G401.6 (cell line): Measurements from ENCODE around the gene CCDC102A.
"Not testable (repeated sequence)": the region's sequence is repeated elsewhere in the genome, so short reads cannot be mapped to it uniquely, and the experiment has no call there.

Source experiments
- FAIRE-seq: peaks from 2 replicates; lab custom pipeline; 2012; peaks lifted over from hg19 to GRCh38; lab: Jason Lieb, UNC

CCDC102A gene

DNA sequence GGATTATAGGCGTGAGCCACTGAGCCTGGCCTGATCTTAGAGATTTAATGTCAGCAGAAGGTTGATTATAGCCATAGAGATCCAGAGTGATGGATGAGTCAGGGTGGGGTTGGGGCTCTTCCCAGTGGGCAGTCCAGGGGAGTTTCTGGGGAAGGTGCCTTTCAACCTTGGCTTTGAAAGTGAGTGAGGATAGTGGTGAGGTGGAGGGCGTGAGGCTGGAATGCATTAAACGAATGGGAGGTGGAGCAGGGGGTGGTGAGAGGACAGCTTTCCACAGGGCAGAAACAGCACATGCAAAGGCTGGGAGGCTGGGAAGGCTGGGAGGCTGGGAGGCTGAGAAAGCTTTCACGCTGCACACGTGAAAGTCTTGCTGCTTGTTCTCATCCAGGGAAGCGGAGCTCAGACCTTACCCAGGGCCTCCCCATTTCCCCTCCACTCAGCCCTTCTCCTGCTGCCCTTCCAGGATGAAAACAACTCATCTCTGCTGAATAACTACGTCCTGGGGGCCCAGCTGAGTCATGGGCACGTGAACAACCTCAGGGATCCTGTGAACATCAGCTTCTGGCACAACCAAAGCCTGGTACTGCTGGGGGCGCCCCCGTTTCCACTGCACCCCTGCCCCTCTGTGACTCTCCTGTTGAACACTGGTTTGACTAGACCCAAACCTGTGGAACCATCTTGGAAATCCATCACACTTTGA is 28.4 kb upstream of the CCDC102A start:
- no peak for FAIRE-seq

DNA sequence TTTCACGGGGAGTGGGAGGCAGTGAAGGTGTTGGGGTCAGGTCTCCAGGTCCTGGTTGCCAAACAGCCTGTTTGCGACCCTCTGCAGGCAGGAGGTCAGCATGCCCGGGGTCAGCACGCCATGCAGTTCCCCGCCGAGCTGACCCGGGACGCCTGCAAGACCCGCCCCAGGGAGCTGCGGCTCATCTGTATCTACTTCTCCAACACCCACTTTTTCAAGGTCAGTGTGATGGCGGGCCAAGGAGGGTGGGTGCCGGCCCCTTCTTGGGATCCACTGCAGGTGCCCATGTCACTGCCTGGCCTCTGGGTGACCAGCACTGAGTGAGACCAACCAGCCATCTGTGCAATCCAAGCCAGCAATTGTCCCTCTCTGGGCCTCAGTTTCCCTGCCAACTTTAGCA is 27.4 kb upstream of the CCDC102A start:
- no peak for FAIRE-seq

DNA sequence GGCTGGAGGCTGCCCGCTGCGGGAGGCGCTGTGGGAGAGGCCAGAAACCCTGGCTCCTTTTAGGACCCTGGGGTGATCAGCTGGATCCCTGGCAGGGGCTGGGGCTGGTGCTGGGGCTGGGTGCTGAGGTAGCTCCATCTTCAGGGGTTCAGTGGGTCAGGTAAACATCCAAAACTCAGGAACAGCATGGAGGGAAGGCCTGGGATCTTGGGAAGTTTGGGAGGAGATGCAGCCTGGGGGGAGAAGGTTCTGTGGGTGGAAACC is 27.0 kb upstream of the CCDC102A start:
- FAIRE-seq, result no peak

DNA sequence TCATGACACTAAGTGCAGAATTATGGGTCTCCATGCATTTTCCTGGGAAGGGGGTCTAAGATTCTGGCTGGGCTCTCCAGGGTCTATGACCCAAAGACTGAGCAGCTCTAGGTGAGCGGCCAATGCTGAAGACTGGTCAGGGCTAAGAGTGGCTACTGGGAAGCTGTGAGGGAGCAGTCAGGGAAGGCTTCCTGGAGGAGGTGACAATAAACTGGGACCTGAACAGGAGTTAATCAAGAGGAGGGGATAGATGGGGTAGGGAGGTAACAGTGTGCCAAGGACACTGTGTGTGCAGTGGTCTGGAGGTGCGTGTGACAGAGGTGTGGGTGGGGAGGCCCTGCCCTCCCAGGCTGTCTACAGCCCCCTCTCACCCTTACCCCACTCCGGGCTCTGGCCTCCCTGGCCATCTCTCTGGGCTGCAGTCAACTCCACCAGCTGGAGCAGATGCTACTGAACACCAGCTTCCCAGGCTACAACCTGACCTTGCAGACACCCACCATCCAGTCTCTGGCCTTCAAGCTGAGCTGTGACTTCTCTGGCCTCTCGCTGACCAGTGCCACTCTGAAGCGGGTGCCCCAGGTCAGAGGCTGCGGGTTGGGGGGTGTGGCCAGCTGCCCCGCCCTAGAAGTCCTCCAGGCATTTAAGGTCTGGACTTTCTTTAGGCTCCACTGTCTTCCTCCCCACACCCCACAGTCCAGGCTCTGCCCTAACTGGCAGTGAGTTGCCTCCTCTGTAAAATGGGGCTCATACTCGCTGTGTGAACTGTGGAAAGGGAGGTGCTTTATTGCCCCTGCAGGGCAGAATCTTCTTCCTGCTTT is 26.5 kb upstream of the CCDC102A start:
- FAIRE-seq, result no peak

DNA sequence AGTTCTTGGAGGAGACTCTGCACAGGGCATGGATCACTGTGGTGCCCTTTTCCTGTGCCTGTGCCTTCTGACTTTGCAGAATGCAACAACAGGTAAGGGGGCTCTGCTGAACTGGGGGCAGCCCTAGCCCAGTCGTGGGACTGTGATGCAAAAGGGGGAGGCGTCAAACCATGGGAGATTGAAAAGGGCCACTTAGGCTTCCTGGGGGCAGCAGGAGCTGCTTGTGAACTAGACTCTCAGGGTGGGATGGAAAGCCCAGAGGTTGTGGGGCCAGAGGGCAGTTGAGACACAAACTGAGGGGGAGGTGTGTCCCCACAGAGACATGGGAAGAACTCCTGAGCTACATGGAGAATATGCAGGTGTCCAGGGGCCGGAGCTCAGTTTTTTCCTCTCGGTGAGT is 25.7 kb upstream of the CCDC102A start:
- no peak for FAIRE-seq

DNA sequence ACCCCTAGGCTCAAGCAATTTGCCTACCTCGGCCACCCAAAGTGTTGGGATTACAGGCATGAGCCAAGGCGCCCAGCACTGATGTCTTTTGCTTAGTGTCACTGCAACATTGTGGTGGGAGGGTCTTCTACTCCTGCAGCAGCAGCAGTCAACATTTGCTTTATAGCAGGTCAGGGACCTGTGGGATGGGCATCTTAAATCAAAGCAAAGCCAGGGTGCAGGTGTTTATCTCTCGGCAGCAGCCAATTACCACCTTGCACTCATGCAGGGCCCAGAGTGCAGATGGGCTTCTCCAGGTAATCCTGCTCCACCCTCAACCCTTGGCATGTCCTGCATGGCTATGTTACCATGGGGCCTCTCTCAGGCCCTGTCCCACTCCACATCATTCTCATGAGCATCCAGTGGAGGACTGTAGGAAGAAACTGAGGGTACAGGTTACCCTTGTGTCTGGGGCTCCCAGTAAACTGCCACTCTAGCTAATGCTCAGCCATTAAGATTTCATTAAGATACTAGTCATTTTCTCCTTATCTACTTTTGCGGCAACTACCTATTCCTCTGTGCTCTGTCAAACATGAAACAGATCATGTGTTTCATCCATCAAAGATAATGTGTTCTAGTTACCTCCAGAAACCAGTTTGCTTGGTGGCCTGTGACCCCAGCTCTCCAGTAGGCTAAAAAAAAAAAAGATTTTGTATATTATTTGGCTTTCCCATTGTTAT is 22.9 kb upstream of the CCDC102A start:
- no peak for FAIRE-seq

DNA sequence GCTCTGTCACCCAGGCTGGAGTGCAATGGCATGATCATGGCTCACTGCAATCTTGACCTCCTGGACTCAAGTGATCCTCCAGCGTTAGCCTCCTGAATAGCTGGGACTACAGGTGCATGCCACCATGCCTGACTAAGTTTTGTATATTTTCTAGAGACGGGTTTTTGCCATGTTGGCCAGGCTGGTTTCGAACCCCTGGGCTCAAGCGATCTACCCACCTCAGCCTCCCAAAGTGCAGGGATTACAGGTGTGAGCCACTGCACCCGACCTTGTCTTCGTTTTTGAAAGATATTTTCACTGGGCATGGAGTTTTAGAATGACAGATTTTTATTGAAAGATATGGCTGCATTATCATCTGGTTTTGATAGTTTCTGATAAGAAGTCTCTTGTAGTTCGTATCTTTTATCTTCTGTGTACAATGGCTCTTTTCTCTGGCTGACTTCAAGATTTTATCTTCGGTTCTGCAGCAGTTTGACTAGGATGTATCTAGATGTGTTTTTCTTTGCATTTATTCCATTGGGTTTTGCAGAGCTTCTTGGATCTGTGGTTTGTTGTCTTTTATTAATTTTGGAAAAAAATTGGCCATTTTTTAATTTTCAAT is 20.7 kb upstream of the CCDC102A start:
- FAIRE-seq, result no peak

DNA sequence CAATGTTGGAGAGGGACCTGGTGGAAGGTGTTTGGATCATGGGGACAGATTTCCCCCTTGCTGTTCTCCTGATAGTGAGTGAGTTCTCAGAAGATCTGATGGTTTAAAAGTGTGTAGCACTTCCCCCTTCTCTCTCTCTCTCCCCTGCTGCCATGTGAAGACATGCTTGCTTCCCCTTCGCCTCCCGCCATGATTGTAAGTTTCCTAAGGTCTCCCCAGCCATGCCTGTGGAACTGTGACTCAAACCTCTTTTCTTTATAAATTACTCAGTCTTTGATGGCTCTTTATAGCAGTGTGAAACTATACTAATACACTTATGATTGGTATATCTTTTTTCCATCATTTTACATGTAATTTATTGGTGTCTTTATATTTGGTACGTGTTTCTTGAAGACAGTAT is 19.5 kb upstream of the CCDC102A start:
- FAIRE-seq, result no peak

DNA sequence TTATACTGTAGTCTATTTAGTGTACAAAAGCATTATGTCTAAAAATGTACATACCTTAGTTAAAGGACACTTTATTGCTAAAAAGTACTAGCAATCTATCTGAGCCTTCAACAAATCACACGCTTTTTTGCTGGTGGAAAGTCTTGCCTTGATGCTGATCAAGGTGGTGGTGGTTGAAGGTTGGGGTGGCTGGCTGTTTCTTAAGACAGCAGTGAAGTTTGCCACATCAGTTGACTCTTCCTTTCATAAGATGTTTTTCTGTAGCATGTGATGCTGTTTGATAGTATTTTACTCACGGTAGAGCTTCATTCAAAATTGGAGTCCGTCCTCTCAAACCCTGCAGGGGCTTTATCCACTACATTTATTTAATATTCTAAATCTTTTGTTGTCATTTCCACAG is 14.7 kb upstream of the CCDC102A start:
- FAIRE-seq, result no peak

DNA sequence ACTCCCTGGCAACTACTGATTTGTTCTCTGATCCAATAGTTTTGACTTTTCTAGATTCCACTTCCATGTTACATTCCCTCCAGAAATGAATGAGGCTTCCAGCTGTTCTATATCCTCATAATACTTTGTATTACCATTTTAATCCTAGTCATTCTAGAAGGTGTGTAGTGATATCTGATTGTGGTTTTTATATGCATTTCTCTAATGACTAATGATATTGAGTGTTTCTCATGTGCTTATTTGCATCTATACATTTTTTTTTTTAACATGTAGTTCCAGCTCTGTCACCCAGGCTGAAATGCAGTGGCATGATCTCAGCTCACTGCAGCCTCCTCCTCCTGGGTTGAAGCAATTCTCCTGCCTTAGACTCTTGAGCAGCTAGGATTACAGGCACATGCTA is 13.4 kb upstream of the CCDC102A start:
- FAIRE-seq, result no peak

DNA sequence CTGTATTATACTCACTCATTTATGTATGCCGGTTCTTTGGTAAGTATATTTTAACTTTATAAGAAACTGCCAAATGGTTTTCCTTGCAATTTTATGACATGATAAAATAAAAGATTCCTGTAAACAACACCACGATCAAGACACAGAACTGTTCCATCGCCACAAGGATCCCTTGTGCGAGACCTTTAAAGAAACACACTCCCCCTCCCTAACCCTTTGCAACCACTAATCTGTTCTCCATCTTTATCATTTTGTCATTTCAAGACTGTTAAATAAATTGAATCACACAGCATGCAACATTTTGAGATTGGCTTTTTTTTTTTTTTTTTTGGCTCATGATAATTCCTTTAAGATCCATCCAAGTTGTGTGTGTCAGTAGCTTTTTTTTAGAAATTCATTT is 12.0 kb upstream of the CCDC102A start:
- no peak for FAIRE-seq

DNA sequence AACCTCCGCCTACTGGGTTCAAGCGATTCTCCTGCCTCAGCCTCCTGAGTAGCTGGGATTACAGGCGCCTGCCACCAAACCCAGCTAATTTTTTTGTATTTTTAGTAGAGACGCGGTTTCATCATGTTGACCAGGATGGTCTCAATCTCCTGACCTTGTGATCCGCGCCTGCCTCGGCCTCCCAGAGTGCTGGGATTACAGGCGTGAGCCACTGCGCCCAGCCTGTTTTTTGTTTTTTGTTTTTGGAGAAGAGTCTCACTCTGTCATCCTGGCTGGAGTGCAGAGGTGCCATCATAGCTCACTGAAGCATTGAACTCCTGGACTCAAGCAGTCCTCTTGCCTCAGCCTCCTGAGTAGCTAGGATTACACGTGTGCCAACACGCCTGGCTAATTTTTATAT is 11.2 kb upstream of the CCDC102A start:
- not testable (repeated sequence) for FAIRE-seq

DNA sequence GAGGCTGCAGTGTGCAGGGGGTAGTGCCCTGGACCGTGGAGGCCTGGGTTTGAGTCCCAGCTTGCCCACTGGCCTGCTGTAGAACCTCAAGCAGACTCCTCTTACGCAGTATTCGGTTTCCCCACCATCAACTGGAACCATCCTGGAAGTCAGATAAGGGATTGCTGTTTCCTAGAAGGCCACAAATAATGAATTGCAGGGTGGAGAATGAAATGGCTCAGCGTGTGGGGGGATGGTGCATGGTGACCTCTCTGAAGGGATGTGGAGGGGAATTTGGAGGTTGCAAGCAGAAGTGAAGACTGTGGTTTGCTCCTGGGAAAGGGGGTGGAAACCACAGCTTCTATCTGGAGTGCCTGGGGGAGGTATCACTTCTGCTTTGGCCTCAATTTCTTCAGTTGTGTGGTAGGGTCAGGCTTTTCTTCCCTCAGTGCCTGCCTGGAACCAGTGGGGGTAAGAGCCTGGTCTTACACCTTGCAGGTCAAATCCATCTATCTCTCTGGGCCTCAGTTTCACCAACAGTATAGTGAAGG is 7.8 kb upstream of the CCDC102A start:
- no peak for FAIRE-seq

DNA sequence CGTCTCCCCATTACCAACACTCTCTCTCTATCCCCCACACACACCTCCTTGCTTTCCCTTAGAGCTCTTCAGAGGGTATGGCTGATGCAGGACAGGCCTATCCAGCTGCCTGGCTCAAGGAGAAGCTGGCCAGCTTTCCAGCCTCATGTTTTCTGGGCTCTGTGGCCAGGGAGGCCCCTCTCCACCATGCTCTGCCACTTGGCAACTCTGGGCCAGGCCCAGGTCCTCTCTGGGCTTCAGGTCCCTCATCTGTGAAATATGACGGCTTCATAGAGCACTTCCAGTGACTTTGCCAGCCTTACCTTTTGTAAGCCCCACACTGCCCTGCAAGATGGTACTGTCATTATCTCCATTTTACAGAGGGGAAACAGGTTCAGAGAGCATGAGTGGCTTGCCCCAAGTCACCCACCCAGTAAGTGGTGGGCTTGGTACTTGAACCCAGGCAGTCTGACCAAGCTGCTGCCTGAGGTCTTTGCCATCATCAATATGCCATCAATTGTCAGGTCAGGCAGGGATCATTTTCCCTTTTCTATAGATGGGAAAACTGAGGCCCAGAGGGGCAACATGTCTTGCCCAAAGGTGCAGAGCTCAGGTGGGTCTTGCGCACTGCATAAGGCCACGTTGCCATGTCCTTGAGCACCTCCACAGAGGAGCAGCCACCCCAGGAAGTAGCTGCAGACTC is 5.5 kb upstream of the CCDC102A start:
- FAIRE-seq, result no peak

DNA sequence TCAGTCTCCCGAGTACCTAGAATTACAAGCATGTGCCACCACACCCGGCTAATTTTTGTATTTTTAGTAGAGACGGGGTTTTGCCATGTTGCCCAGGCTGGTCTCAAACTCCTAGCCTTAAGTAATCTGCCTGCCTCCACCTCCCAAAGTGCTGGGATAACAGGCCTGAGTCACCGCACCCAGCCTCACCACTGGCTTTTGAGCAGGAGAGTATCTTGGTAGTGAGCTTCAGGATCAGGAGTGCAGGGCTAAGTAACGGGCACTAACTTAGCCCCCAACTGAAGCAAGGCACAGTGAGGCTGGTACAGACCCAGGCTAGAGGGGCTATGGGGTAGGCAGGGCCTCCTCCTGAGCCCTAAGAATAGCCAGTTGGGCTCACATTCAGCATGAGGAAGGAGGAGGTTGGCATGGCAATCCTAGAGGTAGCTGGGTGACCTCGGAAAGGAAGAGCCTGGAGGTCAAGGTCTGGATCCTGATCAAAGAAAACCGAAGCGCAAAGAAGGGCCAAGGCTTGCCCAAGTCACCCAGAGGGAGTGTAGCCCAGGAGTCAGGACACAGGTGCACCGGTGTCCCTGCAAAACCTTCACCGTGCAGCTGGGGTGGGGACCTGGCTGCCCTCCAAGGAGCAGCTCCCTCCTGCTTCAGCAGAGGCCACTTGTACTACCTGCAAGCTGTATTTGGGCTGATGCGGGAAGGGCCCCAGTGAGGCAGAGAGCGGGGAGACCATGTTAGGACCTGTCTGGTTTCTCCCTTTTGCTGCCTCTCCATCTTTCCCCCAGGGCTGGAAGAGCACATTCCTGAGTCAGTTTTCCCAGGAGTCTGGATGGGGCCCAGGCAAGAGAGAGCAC is 4.8 kb upstream of the CCDC102A start:
- no peak for FAIRE-seq

DNA sequence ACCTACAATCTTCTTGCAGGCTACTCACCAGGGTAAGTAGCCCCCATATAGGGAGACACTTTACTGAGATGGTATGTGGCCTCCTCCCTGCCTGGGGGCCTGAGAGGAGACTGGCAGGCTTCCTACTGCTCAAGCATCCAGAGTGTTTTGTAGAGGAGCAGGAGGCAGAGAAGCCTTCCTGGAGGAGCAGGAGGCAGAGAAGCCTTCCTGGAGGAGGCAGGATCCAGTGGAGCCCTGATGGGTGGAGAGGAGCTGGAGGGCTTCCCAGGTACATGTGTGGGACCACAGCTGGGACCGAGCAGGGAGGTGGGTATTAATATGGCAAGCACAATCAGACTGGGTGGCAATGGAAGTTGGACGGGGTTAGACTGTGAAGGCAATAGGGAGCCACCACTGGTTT is 4.0 kb upstream of the CCDC102A start:
- no peak for FAIRE-seq

DNA sequence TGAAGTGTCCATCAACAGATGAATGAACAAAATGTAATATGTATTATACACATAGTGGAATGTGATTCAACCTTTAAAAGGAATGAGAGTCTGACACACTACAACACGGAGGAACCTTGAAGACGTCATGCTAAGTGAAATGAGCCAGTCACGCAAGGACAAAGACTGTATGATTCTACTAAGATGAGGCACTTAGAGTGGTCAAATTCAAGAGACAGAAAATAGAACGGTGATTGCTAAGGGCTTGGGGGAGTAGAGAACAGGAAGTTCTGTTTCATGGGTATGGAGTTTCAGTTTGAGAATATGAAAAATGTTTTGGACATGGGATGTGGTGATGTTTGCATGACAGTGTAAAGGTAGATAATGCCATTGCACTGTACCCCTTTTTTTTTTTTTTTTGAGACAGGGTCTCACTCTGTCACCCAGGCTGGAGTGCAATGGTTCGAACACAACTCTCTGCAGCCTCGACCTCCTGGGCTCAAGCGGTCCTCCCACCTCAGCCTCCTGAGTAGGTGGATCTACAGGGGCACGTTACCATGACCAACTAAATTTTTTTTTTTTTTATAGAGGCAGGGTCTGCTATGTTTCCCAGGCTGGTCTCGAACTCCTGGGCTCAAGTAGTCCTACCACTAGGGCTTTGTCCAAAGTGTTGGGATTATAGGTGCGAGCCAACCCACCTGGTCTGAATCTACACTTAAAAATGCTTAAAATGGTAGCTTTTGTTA is 2.9 kb upstream of the CCDC102A start:
- FAIRE-seq, result no peak

DNA sequence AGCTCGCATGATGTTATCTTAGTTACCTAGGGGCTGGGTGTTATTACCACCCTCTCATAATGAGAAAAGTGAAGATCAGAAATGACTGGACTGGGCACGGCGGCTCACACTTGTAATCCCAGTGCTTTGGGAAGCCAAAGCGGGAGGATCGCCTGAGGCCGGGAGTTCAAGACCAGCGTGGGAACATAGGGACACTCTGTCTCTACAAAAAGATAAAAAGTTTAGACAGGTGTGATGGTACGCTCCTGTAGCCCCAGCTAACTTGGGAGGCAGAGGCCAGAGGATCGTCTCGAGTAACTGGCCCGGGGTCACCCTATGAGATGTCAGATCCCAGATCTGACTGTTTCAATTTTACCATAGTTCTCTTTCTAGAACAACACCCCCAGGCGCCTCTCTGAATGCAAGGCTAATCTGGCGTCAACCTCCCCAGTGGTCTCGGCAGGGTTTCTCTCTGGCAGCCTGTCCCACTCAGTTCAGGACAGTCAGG is 1.9 kb upstream of the CCDC102A start:
- FAIRE-seq, result no peak

DNA sequence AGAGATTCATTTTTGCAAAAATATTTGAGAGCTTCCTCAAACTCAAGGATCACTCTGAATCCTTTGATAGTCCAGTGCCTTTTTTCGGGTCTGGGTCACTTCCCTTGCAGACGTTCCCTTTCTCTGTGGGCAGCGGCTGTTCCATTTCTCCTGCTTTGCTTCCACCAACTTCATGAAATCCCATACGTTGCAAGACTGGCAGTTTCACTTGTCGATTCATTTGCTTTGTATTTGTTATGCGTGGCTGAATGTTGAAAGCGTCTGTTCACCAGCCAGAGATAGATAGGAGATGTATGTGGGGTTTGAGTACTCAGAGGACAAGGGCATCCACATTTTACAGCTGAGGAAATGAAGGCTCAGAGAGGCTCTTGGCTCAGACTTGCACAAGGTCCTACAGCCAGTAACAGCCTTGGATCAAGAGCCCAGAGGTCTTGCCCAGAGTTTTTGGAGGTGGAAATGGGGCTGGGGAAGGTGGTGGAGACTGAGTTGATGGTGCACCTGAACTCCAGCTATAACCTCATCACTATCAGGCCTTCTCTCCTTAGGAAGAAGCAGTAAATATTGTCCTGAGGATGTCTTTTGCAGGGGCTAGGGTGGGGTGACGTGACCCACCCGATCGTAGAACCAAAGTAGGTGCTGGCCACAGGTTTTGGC is 1.3 kb upstream of the CCDC102A start:
- FAIRE-seq, result no peak

DNA sequence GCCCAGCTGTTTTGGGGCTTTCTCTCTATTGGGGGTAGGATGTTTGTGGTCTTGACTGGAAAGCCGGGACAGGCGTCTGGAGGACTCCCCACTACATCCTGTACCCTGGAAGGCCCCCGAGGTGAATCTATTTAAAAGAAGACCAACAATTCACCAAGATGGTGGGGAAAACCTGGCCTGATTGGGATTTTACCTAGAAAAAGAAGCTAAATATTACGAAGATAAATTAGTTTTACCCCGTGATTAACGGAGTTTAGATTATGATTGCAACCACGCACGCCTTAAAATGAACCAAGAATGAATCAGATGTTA is 779 bp upstream of the CCDC102A start:
- no peak for FAIRE-seq
